HL-60 (cell line): ENCODE data around the gene FUT7.

ENCODE experiments used
- DNase-seq, 2 experiments: peaks; one replicate each; pipeline ENCODE4 v3.0.0-alpha.2; 2010 to 2020; ENCODE audit warnings: low read depth in 1 of 2, low spot score in 1 of 2
- H3K27ac ChIP-seq: fragments of 250-450 bp; sonication (Bioruptor Pico); replicated peaks from 2 replicates; pipeline ENCODE4 v1.5.1; 2020; ENCODE audit warnings: mild to moderate bottlenecking, moderate library complexity
- H3K27me3 ChIP-seq: fragments of 250-450 bp; sonication (Bioruptor Pico); 2 replicates; pipeline ENCODE4 v1.5.1; 2021; ENCODE audit warnings: mild to moderate bottlenecking, moderate library complexity; ENCODE audit not compliant: insufficient read depth, poor library complexity, severe bottlenecking
- H3K4me3 ChIP-seq: replicated peaks from 2 replicates; pipeline ENCODE4 v1.5.1; 2011; ENCODE audit warnings: mild to moderate bottlenecking, control low read depth, low read length; ENCODE audit not compliant: insufficient read depth
- GABPA ChIP-seq: IDR thresholded peaks from 2 replicates; pipeline ENCODE4 v1.6.1; 2012; ENCODE audit warnings: low read depth
- POLR2AphosphoS5 ChIP-seq: IDR thresholded peaks from 2 replicates; pipeline ENCODE4 v1.6.1; 2012; ENCODE audit warnings: low read depth
- SPI1 ChIP-seq: IDR thresholded peaks from 2 replicates; pipeline ENCODE4 v1.6.1; 2012; ENCODE audit warnings: low read depth, mild to moderate bottlenecking, borderline replicate concordance
- TF ChIP-seq, protein P1 (sequence below): IDR thresholded peaks from one replicate; pipeline ENCODE4 v1.5.1; 2011; ENCODE audit warnings: low read length, control low read depth, inconsistent platforms; ENCODE audit not compliant: insufficient read depth
- TF ChIP-seq, protein P2 (sequence below): IDR thresholded peaks from 2 replicates; pipeline ENCODE4 v1.6.1; 2012; ENCODE audit warnings: low read depth; ENCODE audit not compliant: insufficient replicate concordance

Gene FUT7

DNA sequence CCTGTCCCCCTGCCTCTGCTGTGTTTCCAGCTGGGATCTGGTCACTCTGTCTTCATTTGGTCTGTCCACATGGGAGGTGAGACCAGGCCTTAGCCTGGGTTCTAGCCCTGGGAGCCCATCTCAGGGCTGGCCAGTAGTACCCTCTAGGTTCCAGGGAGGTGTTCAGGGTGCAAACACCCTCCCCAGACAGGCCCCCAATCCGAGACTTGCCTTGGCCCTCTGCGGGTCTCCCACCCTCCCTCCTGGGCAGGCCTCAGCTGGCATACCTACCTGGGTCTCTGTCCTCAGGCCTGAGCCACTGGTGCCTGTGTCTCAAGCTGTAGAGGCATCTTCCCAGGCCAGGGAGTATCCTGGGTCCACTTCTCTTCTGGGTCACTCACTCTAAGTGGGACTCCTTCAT is 39.4 kb upstream of the FUT7 start:
- H3K27ac ChIP-seq = no peak overlapping the region
- no peaks in the 10 kb centered on the region for H3K27me3 ChIP-seq
- no peak overlapping the region for H3K4me3 ChIP-seq

DNA sequence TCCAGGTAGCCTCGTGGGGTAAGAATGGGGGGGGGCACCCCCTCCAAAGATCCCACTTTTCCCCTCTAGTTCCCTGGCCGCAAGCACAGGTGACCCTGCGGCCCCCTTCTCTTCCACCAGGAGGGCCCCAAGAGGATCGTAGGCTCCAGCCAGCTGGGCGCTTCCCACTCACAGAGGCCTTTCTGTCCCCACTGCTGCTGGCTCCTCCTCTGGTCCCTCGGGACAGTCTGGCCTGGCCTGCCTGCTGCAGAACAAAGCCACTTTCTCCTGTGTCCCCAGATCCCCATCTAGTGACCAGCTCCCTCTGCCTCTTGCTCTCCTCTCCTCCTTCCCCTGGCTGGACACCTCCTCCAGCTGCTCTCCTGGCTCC is 39.0 kb upstream of the FUT7 start:
- Histone ChIP-seq H3K4me3 (peak overlapping the region; percentile 50), H3K27me3 (no peaks in the 10 kb centered on the region), H3K27ac (peak overlapping the region; percentile 37; the same call in 1 of the 2 replicates)
- TF ChIP-seq GABPA = no peak
- no peak for TF ChIP-seq SPI1
- TF ChIP-seq, protein P1, sequence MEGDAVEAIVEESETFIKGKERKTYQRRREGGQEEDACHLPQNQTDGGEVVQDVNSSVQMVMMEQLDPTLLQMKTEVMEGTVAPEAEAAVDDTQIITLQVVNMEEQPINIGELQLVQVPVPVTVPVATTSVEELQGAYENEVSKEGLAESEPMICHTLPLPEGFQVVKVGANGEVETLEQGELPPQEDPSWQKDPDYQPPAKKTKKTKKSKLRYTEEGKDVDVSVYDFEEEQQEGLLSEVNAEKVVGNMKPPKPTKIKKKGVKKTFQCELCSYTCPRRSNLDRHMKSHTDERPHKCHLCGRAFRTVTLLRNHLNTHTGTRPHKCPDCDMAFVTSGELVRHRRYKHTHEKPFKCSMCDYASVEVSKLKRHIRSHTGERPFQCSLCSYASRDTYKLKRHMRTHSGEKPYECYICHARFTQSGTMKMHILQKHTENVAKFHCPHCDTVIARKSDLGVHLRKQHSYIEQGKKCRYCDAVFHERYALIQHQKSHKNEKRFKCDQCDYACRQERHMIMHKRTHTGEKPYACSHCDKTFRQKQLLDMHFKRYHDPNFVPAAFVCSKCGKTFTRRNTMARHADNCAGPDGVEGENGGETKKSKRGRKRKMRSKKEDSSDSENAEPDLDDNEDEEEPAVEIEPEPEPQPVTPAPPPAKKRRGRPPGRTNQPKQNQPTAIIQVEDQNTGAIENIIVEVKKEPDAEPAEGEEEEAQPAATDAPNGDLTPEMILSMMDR = no peak
- no peak for TF ChIP-seq POLR2AphosphoS5
- TF ChIP-seq, protein P2, sequence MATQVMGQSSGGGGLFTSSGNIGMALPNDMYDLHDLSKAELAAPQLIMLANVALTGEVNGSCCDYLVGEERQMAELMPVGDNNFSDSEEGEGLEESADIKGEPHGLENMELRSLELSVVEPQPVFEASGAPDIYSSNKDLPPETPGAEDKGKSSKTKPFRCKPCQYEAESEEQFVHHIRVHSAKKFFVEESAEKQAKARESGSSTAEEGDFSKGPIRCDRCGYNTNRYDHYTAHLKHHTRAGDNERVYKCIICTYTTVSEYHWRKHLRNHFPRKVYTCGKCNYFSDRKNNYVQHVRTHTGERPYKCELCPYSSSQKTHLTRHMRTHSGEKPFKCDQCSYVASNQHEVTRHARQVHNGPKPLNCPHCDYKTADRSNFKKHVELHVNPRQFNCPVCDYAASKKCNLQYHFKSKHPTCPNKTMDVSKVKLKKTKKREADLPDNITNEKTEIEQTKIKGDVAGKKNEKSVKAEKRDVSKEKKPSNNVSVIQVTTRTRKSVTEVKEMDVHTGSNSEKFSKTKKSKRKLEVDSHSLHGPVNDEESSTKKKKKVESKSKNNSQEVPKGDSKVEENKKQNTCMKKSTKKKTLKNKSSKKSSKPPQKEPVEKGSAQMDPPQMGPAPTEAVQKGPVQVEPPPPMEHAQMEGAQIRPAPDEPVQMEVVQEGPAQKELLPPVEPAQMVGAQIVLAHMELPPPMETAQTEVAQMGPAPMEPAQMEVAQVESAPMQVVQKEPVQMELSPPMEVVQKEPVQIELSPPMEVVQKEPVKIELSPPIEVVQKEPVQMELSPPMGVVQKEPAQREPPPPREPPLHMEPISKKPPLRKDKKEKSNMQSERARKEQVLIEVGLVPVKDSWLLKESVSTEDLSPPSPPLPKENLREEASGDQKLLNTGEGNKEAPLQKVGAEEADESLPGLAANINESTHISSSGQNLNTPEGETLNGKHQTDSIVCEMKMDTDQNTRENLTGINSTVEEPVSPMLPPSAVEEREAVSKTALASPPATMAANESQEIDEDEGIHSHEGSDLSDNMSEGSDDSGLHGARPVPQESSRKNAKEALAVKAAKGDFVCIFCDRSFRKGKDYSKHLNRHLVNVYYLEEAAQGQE = no peak
- no peak for DNase-seq

More for the DNA sequence above, 39.4 kb upstream of the FUT7 start:
- no peak for DNase-seq
- TF ChIP-seq GABPA (no peak), POLR2AphosphoS5 (no peak), SPI1 (no peak)
- TF ChIP-seq, protein P2 = no peak
- TF ChIP-seq, protein P1 = no peak

DNA sequence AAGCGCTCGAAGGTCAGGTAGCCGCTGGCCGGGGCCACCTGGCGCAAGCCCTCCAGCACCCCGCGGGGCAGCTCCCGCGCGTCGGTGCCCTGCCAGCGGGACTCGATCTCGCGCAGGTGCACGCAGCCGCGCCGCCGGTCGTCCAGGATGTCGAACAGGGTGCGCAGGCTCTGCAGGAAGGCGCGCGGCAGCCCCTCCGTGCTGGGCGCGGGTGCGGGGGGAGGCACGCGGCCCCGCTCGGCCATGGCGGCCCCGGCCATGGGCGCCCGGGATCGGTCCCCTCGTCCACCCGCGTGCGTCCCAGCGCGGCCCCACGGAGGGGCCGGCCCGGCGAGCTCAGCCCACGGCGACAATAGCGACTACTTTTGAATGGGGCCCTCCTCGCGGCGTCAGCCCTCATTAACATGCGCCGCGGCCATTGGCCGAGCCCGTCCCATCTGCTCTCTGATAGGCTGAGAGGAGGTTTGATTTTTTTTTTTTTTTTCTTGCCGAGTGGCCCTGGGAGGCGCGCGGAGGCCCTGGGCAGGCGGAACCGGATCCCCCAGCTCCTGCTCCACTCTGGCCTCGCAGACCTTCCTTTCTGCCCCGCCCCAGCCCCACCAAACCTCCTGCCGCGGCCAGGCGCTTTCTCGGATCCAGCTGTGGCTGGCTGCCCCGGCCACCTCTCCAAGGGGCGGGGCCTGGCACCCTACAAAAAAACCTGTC is 38.5 kb upstream of the FUT7 start, which contains the start of gene SAPCD2:
TSS of gene SAPCD2 (minus strand) at position 357 of the 705 bp plus-strand sequence. CDS start at position 260, 97 bp downstream.
- no peak for TF ChIP-seq SPI1
- TF ChIP-seq, protein P1 = no peak
- no peak for TF ChIP-seq GABPA
- TF ChIP-seq, protein P2 = no peak
- TF ChIP-seq POLR2AphosphoS5 = no peak
- Histone ChIP-seq H3K4me3 (peak within 1 kb of the TSS; percentile 50), H3K27ac (peak within 1 kb of the TSS; percentile 37; the same call in 1 of the 2 replicates), H3K27me3 (no peaks in the 10 kb centered on the region)
- DNase-seq = peak; percentile 87 to 90
